B cell (primary cell): ENCODE results near the gene PTN. TPM values are rescaled to one million over a fixed set of nuclear protein-coding genes. Genes with fewer than 3 reads are reported as not detected.

Experiments
- ATAC-seq: fragments of 200-7000 bp; cut with Tn5 transposase; one replicate; pipeline ENCODE4 v1.10.0; 2021; ENCODE audit warnings: low read depth, mild to moderate bottlenecking, moderate number of reproducible peaks, moderate library complexity
- CTCF ChIA-PET: fragments of 350-600 bp; sonication (Branson Sonifier 250); formaldehyde crosslinking; loops from one replicate; lab custom pipeline; 2021; ENCODE audit warnings: antibody characterized with exemption, inconsistent platforms; lab: Charles Lee
- POLR2A ChIA-PET: fragments of 350-600 bp; sonication (Branson Sonifier 250); formaldehyde crosslinking; loops from one replicate; lab custom pipeline; 2021; ENCODE audit warnings: antibody characterized with exemption; lab: Charles Lee
- DNase-seq: peaks from one replicate; pipeline ENCODE4 v3.0.0; 2013
- H2AFZ ChIP-seq: 2 replicates; pipeline ENCODE4 v1.6.1; 2012; ENCODE audit warnings: mild to moderate bottlenecking, low read depth, low read length; ENCODE audit not compliant: insufficient read depth, poor library complexity, severe bottlenecking
- H3K27ac ChIP-seq, 2 donors: 1 replicate in 1 of 2; 2 replicates in 1 of 2; pipeline ENCODE4 v1.5.1; 2012 to 2013; ENCODE audit warnings: low read length in 2 of 2, mild to moderate bottlenecking in 2 of 2, moderate library complexity in 1 of 2
- H3K27me3 ChIP-seq, 4 experiments: fragments of 200-600 bp in 1 of 4; sonication (generic) in 1 of 4; replicated peaks in 1 of 4; 1 replicate in 2 of 4; 2 replicates in 2 of 4; pipeline versions ENCODE4 v1.6.1 to v1.7.0; 2013 to 2016; ENCODE audit warnings: low read length in 3 of 4, mild to moderate bottlenecking in 2 of 4, mixed read lengths in 1 of 4, moderate library complexity in 1 of 4; ENCODE audit not compliant: insufficient read depth in 4 of 4, control insufficient read depth in 3 of 4; ENCODE audit errors: control extremely low read depth in 1 of 4
- H3K36me3 ChIP-seq, 2 experiments: replicated peaks in 1 of 2; 1 replicate in 1 of 2; 2 replicates in 1 of 2; pipeline versions ENCODE4 v1.6.1 to v1.7.1; 2013; ENCODE audit warnings: low read length in 1 of 2; ENCODE audit not compliant: insufficient read depth in 2 of 2, control insufficient read depth in 1 of 2; ENCODE audit errors: control extremely low read depth in 1 of 2, extremely low read depth in 1 of 2
- H3K4me1 ChIP-seq, 2 donors: fragments of 200-600 bp in 1 of 2; sonication (generic) in 1 of 2; 1 replicate in 1 of 2; 2 replicates in 1 of 2; pipeline versions ENCODE4 v1.5.1 to v1.6.1; 2013 to 2017; ENCODE audit warnings: low read length in 2 of 2; ENCODE audit not compliant: control insufficient read depth in 2 of 2, insufficient read depth in 2 of 2
- H3K4me2 ChIP-seq: replicated peaks from 2 replicates; pipeline ENCODE3; 2012; ENCODE audit warnings: mild to moderate bottlenecking, low read depth, low read length; ENCODE audit not compliant: poor library complexity, severe bottlenecking
- H3K4me3 ChIP-seq, 5 experiments: fragments of 200-600 bp in 1 of 5; sonication (generic) in 1 of 5; 1 replicate in 3 of 5; 2 replicates in 2 of 5; pipeline versions ENCODE4 v1.5.1 to v1.7.0; 2011 to 2016; ENCODE audit warnings: low read length in 4 of 5, mild to moderate bottlenecking in 4 of 5, low read depth in 2 of 5, control low read depth in 1 of 5, moderate library complexity in 1 of 5; ENCODE audit not compliant: insufficient read depth in 1 of 5; ENCODE audit errors: control extremely low read depth in 1 of 5, extremely low read depth in 1 of 5
- H3K79me2 ChIP-seq: fragments of 200-600 bp; sonication (generic); one replicate; pipeline ENCODE4 v1.6.0; 2016; ENCODE audit warnings: low read length; ENCODE audit not compliant: control insufficient read depth, insufficient read depth
- H3K9ac ChIP-seq: fragments of 200-600 bp; sonication (generic); 2 replicates; pipeline ENCODE4 v1.6.1; 2017; ENCODE audit warnings: mild to moderate bottlenecking, low read length, moderate library complexity
- H3K9me3 ChIP-seq, 3 donors: one replicate each; pipeline versions ENCODE4 v1.6.1 to v1.7.1; 2013; ENCODE audit warnings: low read length in 2 of 3; ENCODE audit not compliant: control insufficient read depth in 2 of 3, insufficient read depth in 1 of 3; ENCODE audit errors: control extremely low read depth in 1 of 3
- H4K20me1 ChIP-seq: 2 replicates; pipeline ENCODE4 v1.6.0; 2012; ENCODE audit warnings: mild to moderate bottlenecking, low read length; ENCODE audit not compliant: insufficient read depth, control insufficient read depth, poor library complexity, severe bottlenecking
- H3K27ac Mint-ChIP-seq: one replicate; pipeline ENCODE4 v1.8.0; 2021; ENCODE audit warnings: mixed read lengths
- H3K27me3 Mint-ChIP-seq: one replicate; pipeline ENCODE4 v1.8.0; 2021; ENCODE audit warnings: mixed read lengths
- H3K4me1 Mint-ChIP-seq: one replicate; pipeline ENCODE4 v1.8.0; 2021; ENCODE audit warnings: mixed read lengths
- H3K4me3 Mint-ChIP-seq: one replicate; pipeline ENCODE4 v1.8.0; 2021; ENCODE audit warnings: mixed read lengths
- H3K9me3 Mint-ChIP-seq: one replicate; pipeline ENCODE4 v1.8.0; 2022; ENCODE audit warnings: mixed read lengths; ENCODE audit not compliant: insufficient read depth
- CTCF ChIP-seq: fragments of 200-600 bp; IDR thresholded peaks from one replicate; pipeline ENCODE4 v1.8.0; 2022; ENCODE audit warnings: antibody characterized with exemption, mild to moderate bottlenecking
- EZH2 ChIP-seq: IDR thresholded peaks from 2 replicates; pipeline ENCODE4 v1.6.1; 2012; ENCODE audit warnings: borderline replicate concordance, low read depth, mild to moderate bottlenecking, moderate library complexity, low read length; ENCODE audit not compliant: insufficient read depth, poor library complexity, severe bottlenecking
- WGBS: methylation state at CpG from one replicate; pipeline ENCODE4 v1.1.5; 2013; ENCODE audit warnings: missing lambda C conversion rate; ENCODE audit not compliant: insufficient coverage; 5-methylcytosine and 5-hydroxymethylcytosine counted together
- intact Hi-C: fragments of 100-400 bp; cut with micrococcal nuclease; formaldehyde crosslinking; loops from one replicate; pipeline ENCODE4 v1.10.0; 2022
- polyA plus RNA-seq: library from polyadenylated mRNA; depleted of rRNA; stranded (reverse); fragments of >200 nt; gene quantifications from 2 replicates; pipeline ENCODE4 v1.2.3, GENCODE V29; 2012
- total RNA-seq, 2 donors: library from RNA; stranded (reverse); fragments of 120-200 nt in 1 of 2; gene quantifications; 1 replicate in 1 of 2; 2 replicates in 1 of 2; pipeline versions ENCODE4 v1.2.3 to v1.2.4, GENCODE V29; 2013 to 2022

The PTN gene
- total and polyA plus RNA-seq, 2 donors (not counting 1 experiment from before 2014, with no cell fraction given): not detected

- Histone ChIP-seq H2AFZ (peak overlapping the region; percentile 15), H3K9me3 (peaks cover 0 to 4% (median 0%) of the 10 kb centered on the region in 3 donors), H3K27ac (no peak overlapping the region), H3K27me3 (peaks cover 0 to 4% (median 0%) of the 10 kb centered on the region in 4 experiments), H4K20me1 (no peaks in the 10 kb centered on the region), H3K36me3 (no peaks in the 10 kb centered on the region), H3K9ac (no peak overlapping the region), H3K4me3 (no peak overlapping the region), H3K4me2 (no peak overlapping the region), H3K4me1 (no peaks in the 10 kb centered on the region), H3K79me2 (no peaks in the 10 kb centered on the region)
- Mint-ChIP-seq H3K27ac (no peak overlapping the region), H3K4me1 (no peaks in the 10 kb centered on the region), H3K9me3 (peaks cover 3% of the 10 kb centered on the region), H3K4me3 (no peak overlapping the region), H3K27me3 (no peaks in the 10 kb centered on the region)
- no peak for ATAC-seq
- CTCF ChIA-PET: no interaction called here
- intact Hi-C loops: no loop called here
- DNase-seq: no peak
- POLR2A ChIA-PET: no interaction called here
- WGBS: 39% methylated on average over 5 of the region's 5 CpGs
- TF ChIP-seq EZH2 (no peak), CTCF (no peak)
These were observed 688 bp downstream of the PTN start for GRCh38 chr7:137342828-137343261.

GRCh38 chr7:137342265-137342664, 1.3 kb downstream of the PTN start:
- peaks cover 0 to 4% (median 0%) of the 10 kb centered on the region in 3 donors for H3K9me3 ChIP-seq
- H3K27me3 Mint-ChIP-seq: no peaks in the 10 kb centered on the region
- no peaks in the 10 kb centered on the region for H3K79me2 ChIP-seq
- H3K27ac ChIP-seq: no peak overlapping the region
- no peak overlapping the region for H2AFZ ChIP-seq
- intact Hi-C loops: no loop called here
- no peaks in the 10 kb centered on the region for H4K20me1 ChIP-seq
- H3K4me1 ChIP-seq: no peaks in the 10 kb centered on the region
- H3K36me3 ChIP-seq: no peaks in the 10 kb centered on the region
- no peak overlapping the region for H3K4me3 ChIP-seq
- no peak for TF ChIP-seq EZH2
- DNase-seq: no peak
- no peak overlapping the region for H3K9ac ChIP-seq
- peaks cover 3% of the 10 kb centered on the region for H3K9me3 Mint-ChIP-seq
- ChIA-PET CTCF (no interaction called here), POLR2A (no interaction called here)
- peaks cover 0 to 4% (median 0%) of the 10 kb centered on the region in 4 experiments for H3K27me3 ChIP-seq
- ATAC-seq: no peak
- WGBS: 100% methylated on average over 2 of the region's 3 CpGs
- H3K4me3 Mint-ChIP-seq: no peak overlapping the region
- H3K27ac Mint-ChIP-seq: no peak overlapping the region
- no peak overlapping the region for H3K4me2 ChIP-seq
- H3K4me1 Mint-ChIP-seq: no peaks in the 10 kb centered on the region
